B cell (primary cell): ENCODE results near the gene ZSCAN31.

Experiments
- CTCF ChIP-seq: fragments of 200-600 bp; IDR thresholded peaks from one replicate; pipeline ENCODE4 v1.8.0; 2022; ENCODE audit warnings: antibody characterized with exemption, mild to moderate bottlenecking
- EZH2 ChIP-seq: IDR thresholded peaks from 2 replicates; pipeline ENCODE4 v1.6.1; 2012; ENCODE audit warnings: borderline replicate concordance, low read depth, mild to moderate bottlenecking, moderate library complexity, low read length; ENCODE audit not compliant: insufficient read depth, poor library complexity, severe bottlenecking

- TF ChIP-seq CTCF (no peak), EZH2 (no peak)
Measured at GRCh38 chr6:28330041-28330440, 5.9 kb downstream of the ZSCAN31 start.
